Stimulated activated CD8-positive, alpha-beta memory T cell treated with anti-CD3 and anti-CD28 coated beads, Interleukin-15, amount 100 ng/mL, for 1 hour (primary cell): ENCODE results near the gene WIPF3.
"Not testable (repeated sequence)": the region's sequence is repeated elsewhere in the genome, so short reads cannot be mapped to it uniquely, and the experiment has no call there.

Source experiments
- DNase-seq: peaks from one replicate; pipeline ENCODE4 v3.0.0-alpha.2; 2020; ENCODE audit warnings: low read depth

Gene WIPF3

DNA sequence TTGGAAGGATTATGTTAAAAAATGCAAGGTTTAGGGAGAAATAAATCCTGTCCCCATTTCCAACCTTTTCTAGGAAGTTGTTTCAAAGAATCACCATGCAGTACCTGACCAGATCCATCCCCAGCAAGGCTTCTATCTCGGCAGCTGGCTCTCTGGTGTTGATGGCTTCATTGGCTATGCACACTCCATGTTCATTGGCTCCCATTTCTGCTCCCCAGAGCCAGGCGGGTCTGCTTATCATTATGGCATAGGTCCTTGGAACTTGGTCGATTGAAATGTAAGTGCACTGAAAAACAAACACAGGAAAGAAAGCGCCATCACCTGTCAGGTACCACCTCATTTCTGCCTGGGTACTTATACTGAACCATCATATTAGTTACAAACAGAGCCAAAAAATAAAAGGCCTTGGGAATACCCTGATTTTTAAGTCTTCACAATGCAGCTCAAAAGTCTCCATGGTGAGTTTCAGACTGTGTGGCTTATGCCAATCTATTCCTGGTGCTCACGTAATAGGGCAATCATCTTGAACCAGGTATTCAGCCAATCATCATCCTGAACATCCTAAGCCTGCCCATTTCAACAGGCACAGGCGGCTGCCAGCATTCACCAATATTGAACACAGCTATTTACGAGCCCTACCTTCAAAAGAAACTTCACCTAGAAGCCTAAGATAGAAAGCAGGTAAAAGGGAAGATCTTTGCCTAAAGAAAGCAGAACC is 148.9 kb downstream of the WIPF3 start:
- no peak for DNase-seq

DNA sequence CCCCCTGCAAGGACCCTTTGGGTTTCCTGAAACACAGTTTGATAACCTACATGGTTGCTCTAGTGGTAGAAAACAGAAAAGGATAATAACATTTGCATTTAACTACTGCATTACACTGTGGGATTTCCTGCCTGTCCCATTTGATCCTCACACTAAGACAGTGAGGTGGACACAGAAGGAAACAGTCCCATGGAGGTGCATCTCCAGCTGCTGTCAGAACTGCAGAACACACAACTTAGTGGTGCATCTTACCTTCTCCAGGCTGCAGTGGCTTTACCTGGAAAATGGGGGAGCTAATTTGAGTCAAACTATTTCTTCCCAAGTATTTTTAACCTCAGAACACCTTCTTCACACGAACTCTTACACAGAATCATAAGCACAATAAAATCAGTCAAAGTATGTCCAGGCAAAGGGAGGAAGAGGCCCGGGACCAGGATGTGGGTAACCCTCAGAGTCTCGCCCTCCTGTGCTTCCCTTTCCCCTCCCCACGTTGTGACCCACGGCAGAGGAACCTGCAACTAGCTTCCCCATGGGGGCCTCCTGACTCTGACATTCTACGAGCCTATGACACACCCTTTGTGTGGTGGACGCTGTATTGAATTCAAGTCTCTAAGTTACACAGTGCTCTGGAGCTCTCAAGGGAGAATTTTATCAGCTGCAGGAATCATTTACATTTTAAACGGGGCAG is 149.6 kb downstream of the WIPF3 start:
- DNase-seq, result no peak

DNA sequence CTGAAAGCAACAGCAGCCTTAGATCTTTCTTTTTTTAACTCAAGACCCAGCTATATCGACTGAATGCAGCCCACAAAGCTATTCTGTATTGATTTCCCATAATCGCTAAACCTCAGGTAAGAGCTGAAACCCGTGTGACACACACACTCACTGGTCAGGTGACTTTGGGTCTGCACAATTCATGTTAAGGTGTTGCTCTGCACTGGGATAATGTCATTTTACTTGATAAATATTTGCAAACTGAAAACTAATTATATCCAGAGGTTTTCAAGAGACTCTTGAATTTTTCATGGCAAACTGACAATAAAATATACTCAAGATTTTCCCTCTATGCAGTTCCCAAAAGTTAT is 150.2 kb downstream of the WIPF3 start:
- no peak for DNase-seq

DNA sequence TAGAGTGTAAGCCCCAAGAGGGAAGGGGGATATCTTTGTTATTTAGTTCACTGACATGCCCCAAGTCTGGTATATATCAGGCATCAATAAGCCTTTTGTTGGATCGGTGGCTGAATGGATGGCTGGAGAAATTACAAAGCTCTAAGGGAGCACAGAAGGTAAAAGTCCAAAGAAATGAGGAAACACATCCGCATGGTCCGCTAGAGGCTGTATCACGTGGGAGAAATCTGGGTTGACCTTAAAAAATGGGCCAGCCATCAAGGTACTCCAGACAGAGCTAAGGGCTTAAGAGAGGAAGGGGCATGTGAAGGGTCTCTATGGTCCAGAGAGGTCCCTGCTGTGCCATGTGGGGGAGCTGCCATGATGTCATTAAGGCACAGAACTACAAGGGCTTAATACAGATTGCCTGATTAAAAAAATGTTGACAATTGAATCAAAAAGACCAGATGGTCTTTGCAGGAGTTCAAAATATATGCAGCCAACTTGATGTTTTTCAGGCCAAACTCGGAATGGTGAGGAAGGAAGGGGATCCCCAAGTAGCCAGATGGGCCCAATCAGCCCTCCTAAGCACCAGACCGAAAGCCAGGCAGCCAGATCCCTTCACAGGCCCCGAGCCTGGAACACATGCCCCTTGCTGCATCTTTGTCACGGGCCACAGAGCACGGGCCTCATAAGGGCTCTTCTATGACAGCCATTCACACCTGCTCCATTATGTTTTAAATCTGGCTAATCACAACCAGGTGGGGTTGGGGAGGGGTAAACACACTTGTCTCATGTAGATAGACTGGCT is 151.4 kb downstream of the WIPF3 start:
- no peak for DNase-seq

DNA sequence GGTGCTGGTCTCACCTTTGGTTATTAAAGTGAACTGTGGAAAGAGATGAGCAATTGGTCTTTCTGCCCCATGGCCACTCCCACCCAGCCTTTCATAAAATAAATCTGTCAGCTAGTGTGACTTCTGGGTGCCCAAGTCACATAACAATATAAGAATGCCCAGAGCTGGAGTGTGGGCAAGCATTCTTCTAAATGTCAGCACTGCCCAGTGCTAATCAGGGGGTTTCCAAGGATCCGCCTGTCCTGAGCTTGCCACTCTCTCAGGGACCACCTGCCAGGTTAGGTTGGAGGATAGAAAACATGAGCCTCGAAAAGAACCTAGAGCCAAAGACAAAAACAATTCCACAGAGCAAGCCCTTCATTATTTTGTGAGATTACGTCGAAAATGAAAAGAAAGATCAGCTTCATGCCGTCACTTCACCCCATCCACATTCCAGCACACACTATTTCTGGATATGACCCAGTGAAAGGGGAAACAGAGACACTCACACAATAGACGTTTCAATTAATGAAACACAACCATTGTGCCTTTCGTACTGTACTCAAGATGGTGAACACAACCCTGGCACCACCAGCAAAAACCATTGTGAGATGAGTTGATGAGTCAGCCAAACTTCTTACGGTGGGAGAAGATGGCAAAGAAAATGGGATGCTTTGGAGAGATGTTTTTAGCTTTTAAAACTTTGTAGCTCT is 152.5 kb downstream of the WIPF3 start:
- DNase-seq, result no peak

DNA sequence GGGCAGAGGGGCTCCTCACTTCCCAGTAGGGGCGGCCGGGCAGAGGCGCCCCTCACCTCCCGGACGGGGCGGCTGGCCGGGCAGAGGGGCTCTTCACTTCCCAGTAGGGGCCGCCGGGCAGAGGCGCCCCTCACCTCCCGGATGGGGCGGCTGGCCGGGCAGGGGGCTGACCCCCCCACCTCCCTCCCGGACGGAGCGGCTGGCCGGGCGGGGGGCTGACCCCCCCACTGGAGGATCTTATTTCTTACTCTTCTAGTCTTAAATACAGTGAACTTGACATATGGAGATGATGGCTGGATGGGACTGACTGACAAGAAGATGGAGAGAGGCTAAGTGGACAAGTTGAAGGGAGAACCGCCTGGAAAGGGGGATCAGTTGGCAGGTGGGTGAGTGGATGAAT is 155.3 kb downstream of the WIPF3 start:
- not testable (repeated sequence) for DNase-seq

DNA sequence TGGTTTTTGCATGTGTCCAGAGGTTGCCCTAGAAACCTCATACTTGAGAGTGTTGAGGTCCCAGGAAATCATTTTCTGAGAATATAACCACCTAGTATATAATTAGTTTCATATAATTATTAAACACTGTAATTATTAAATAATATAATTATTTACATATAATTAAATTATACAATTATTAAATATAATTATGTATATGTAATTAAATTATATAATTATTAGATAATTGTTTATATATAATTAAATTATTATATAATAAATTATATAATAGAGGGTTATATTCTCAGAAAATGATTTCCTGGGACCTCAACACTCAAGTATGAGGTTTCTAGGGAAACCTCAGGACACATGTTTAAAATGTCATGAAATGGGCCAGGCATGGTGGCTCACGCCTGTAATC is 155.7 kb downstream of the WIPF3 start:
- DNase-seq, result no peak

DNA sequence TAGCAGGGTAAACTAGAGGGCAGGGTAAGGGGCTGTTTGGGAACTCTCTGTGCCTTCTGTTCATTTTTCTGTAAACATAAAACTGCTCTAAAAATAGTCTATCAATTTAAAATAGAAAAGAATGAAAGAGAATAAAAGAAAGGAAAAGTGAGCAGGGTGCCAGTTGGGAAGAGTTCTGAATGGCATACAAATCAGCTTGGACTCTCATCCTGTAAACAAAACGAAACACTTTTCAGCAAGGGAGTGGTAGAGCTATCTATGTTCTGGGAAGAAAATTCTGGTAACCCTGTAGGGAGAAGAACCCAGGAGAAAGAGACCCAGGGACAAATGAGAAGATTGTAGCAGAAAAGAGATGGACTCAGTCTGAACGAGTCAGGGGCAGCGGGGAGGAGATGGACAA is 158.7 kb downstream of the WIPF3 start:
- no peak for DNase-seq
